Epithelial cell of esophagus (primary cell): ENCODE measurements around the gene PLEKHO2.

ENCODE experiments used
- DNase-seq: peaks from one replicate; pipeline ENCODE4 v3.0.0; 2010; ENCODE audit warnings: low read depth
- H3K4me3 ChIP-seq: 2 replicates; pipeline ENCODE4 v1.5.1; 2011; ENCODE audit warnings: mild to moderate bottlenecking, low read length, control low read depth
- CTCF ChIP-seq: IDR thresholded peaks from 2 replicates; pipeline ENCODE4 v1.5.1; 2011; ENCODE audit warnings: low read depth, mild to moderate bottlenecking, low read length, control low read depth, inconsistent platforms; ENCODE audit not compliant: insufficient read depth; ENCODE audit errors: missing control alignments

The PLEKHO2 gene

GRCh38 chr15:64845183-64845611, 3.5 kb downstream of the PLEKHO2 start:
- no peak for TF ChIP-seq CTCF
- H3K4me3 ChIP-seq, result no peak overlapping the region
- no peak for DNase-seq

GRCh38 chr15:64845831-64846595, 4.3 kb downstream of the PLEKHO2 start:
- no peak for TF ChIP-seq CTCF
- DNase-seq, result no peak
- H3K4me3 ChIP-seq, result no peak overlapping the region

- peak; percentile 71 for DNase-seq
- no peak for TF ChIP-seq CTCF
- H3K4me3 ChIP-seq, result no peak overlapping the region
Measured at GRCh38 chr15:64847016-64847415, 5.3 kb downstream of the PLEKHO2 start.

- no peak for TF ChIP-seq CTCF
- DNase-seq, result no peak
- H3K4me3 ChIP-seq, result no peak overlapping the region
Measured at GRCh38 chr15:64847448-64847847, 5.7 kb downstream of the PLEKHO2 start.

GRCh38 chr15:64847876-64848716, 6.4 kb downstream of the PLEKHO2 start:
- no peak for TF ChIP-seq CTCF
- H3K4me3 ChIP-seq, result no peak overlapping the region

GRCh38 chr15:64850778-64851502, 9.2 kb downstream of the PLEKHO2 start:
- no peak for TF ChIP-seq CTCF
- H3K4me3 ChIP-seq, result no peak overlapping the region
- peak; percentile 33 for DNase-seq

More at GRCh38 chr15:64847876-64848716, 6.4 kb downstream of the PLEKHO2 start:
- DNase-seq, result no peak
